Stimulated activated CD8-positive, alpha-beta memory T cell treated with anti-CD3 and anti-CD28 coated beads, Interleukin-4, amount 100 ng/mL, for 48 hours (primary cell): ENCODE measurements around the gene VASN.

Experiments
- DNase-seq: peaks from one replicate; pipeline ENCODE4 v3.0.0-alpha.2; 2020

VASN gene

DNA sequence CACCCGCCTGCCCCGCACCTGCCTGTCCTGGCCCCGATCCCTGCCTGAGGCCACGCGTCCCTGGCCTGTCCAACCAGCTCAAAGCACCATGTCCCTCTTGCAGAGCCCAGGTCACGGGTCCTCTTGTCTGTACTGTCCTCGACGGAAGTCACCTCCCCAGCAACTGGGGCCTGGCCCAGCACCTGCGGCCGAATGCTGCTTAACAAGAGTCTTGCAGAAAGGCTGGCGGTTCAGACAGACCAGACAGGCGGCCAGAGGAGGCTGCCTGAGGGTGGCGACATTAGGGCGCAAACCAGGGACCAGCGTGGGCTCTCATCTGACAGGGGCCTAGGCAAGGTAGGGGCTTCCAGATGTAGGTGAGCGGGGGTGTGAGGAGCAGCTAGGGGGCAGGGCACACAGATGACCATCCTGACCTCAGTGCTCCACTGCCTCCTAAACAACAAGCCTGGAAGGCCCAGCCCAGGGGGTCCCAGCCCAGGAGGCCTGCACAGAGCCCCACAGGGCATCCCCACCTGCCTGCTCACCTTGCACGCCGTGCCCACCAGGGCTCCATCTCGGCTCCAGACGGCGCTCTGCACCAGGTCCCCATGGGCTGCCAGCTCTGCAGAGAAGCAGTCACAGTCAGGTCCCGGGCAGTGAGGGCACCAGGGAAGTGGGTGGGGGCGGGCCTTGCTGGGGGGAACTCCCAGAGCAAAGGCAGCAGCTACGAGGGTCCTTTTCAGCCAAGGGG lies 33.5 kb downstream of the VASN start:
- no peak for DNase-seq

DNA sequence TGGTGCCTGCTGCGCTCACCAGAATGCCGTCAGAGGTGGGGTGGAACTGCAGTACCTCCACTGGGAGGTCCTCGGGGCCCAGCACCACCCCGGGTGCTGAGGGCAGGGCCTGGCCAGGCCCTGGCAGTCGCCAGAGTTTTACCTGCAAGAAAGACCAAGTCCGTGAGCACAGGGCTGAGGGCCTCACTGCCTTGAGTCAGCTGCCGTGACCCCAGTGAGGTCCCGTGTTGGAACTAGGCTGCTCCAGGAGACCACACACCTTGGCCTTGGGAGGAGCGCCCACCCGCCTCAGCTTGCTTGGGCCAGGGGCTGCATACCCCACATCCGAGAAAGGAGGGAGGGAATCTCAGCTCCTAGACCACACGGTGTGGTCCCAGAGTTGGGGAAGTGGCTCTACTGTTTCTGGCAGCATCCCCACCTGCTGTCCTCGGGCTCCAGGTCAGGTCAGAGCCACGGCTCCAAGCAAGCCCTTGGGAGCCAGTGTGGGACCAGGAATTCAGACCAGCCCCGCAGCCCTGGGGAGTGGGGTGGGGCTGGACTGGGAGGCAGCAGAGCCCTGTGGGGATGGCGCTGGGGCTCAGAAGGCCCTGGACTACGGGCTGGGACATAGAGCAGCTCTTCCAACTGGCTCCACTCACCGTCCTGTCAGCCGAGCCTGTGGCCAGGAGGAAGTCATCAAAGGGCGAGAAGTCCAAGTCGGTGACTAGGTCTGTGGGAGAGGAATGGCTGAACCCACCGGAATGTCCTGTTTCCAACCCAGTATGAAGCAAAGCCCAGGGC lies 36.1 kb downstream of the VASN start:
- DNase-seq = no peak

DNA sequence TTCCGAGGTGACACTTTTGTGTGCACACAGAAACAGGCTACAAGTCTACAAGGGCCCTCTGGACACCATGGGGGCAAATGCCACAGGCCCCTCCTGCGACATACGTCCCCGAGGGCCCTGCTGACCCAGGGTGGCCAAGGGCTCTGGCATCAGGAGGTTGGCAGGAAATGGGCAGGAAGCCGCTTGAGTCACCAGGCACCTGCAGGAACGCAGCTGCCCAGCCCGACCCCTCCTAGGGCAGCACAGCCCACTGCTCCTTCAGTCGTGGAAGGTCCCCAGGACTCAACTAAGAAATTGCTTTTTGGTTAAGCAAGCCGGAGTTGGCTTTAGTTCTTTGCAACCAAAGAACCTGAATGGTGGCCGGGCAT lies 36.7 kb downstream of the VASN start:
- DNase-seq = no peak

DNA sequence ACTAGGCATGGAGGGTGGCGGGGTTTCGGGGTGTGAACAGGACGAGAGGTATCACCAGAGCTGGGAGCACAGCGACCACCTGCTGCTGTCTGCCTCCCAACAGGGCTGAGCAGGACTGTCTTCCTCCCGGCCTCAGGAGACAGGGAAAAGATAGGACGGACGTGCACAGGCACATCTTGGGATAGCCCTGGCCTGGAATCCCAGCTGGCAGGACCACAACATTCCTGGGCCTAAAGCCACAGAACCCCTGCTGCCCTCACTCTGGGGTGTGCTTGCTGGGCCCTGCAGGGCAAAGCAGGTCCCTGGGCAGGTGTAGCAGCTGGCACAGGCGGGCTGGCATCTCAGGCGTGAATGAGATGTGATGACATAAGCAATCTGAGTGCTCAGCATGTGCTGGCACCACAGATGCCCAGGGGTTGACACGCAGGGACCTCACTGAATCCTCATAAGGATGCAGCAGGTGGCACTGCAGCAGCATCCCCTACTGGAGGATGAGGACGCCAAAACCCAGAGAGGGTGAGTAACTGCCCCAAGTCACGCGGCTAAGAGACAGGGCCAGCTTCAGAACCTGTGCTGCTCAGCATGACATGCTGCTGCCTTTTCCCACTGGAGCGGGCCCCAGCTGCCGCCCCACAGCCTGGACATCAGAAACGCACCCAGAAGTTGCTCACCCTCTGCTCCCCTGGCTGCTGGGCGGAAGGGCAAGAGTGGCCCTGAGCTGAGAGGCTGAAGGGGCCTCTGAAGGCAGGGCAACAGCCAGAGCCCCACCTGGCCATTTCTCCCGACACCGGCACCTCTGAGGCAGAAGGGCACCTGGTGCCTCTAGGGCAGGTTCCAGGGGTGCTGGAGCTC lies 37.7 kb downstream of the VASN start:
- no peak for DNase-seq

DNA sequence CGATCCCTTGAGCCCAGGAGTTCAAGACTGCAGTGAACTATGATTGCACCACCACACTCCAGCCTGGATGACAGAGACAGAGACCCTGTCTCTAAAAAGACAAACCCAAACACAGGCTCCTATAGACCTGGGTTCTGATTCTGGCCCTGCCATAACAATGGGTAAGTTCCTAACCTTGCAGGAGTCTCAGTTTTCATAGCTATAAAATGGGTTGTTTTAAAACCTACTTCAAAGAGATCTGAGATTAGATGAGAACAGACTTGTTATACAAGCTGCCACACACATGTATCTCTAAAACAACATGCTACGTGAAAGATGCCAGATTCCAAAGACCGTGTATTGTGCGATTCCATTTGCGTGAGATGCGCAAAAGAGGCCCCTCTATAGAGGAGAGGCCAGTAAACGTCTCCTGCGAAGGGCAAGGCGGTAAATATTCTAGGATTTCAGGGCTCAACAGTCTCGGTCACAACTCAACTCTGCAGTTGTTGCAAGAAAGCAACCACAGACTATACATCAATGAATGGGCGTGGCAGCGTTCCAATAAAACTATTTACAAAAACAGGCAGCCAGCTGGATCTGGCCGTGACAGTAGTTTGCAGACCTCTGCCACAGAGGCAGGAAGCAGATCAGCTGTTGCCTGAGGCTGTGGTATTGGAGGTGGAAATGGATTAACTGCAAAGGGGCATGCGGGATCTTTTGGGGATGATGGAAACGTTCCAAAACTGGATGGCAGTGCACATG lies 38.9 kb downstream of the VASN start:
- DNase-seq = no peak

DNA sequence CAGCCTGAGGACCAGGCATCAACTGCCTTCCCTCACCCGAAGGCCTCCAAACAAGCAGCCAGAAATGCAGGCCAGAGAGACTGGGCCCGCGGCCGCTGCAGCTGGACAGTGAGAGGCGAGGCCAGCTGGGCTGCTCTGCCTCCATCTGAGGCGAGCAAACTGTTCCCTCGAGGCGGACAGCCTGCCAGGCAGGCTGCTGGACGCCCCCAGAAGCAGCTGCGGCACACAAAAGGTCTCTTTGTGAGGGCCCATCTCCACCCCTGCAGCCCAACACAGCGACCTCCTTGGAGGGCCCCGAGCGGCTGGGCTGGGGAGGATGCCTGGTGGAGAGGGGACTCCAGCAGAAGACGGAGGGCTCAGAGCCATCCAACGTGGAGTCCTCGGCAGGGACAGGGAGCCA lies 40.0 kb downstream of the VASN start:
- DNase-seq = no peak

DNA sequence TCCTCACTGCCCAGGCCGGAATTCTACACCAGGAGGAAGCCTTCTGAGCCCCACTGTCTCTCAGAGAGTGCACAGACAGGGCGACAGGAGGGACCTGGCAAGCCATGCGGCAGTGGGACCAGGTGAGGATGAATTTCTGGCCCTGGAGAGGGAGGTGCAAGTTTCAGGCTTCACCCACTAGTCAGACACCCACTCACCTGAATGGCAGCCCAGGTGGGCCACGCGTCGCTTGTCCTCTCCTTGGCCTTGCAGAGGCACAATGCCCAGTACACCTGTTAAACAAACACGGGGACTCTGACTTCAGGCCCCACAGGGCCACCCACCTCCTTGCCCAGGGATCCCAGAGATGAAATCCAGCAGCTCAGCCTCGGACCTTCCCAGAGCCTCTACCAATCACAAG lies 40.5 kb downstream of the VASN start:
- no peak for DNase-seq

DNA sequence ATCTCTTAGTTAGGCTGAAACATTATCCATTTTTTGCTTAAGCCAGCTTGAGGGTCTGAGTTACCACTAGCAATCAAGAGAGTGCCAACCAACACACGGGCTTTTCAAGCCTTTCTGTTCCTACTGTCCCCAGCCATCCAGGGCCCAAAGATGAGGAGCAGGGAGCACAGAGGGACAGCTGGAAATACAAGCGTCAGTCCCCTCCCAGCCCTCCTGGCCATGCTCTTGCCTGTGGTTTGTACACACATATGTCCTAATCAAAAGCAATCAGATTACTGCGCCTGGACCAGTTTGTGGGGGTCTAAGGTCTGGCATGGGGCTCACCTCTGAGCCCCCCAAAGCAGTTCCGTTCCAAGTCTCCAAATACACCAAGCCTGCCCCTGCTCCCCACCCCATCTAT lies 41.2 kb downstream of the VASN start:
- DNase-seq = no peak

DNA sequence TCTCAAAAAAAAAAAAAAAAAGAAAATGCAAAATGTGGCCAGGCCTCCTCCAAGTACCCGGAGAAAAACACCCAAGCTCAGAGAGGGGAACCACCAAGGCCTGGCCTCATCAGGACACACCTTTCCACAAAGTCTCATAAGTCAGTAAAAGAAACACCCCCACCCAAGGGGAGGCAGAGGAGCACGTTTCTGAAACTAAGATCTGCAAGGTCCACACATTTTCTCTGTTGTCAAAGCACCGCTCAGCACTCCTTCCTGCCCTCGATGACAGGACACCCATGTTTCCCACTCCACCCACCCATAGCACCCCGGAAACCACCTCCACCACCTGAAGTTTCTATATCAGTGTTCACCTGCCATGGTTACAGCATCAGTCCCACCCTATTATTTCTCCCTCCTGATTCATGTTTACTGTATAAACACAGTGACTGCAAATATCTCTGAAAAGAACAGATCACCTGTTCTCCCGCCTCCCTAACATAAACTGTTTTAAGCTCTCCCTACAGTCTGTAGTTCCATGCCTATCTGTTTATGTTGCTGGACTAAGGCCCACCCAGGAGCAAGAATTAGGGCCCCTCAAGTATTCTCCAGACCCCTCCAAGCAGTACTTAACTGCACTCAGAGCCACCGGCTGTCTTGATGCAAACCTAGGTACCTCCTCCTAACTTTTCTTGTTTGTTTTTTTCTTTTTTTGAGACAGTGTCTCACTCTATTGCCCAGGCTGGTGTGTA lies 42.7 kb downstream of the VASN start:
- DNase-seq = peak; percentile 86

DNA sequence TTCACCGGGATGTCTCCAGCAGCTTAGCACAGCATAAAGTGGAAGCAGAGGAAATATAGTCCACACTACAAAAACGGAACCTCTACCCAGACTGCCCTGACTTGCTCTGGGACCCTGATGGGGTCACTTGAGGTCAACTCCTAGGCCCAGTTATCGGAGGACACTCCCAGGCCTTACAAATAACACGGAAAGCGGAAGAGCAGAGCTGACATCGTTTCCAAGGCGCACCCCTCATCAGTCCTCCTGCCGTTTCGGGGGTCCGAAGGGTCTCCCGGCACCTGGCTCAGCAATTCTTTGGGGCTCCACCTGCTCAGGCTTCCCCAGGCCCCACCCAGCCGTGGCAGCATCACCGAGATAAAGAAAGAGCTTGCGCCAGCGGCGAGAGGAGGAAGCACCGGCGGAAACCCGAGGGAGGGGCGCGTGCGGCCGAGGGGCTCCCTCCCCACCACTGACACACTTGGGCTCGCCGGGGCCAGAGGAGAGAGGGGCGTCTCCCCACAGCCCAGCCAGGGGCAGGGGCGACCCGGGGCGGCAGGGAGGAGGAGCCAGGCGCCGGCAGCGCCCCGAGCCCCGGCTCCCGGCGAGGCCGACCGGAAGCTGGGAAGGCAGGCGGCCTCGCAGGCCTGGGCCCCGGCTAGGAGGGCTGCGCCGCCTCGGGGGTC lies 44.0 kb downstream of the VASN start:
- DNase-seq = peak; percentile 73

DNA sequence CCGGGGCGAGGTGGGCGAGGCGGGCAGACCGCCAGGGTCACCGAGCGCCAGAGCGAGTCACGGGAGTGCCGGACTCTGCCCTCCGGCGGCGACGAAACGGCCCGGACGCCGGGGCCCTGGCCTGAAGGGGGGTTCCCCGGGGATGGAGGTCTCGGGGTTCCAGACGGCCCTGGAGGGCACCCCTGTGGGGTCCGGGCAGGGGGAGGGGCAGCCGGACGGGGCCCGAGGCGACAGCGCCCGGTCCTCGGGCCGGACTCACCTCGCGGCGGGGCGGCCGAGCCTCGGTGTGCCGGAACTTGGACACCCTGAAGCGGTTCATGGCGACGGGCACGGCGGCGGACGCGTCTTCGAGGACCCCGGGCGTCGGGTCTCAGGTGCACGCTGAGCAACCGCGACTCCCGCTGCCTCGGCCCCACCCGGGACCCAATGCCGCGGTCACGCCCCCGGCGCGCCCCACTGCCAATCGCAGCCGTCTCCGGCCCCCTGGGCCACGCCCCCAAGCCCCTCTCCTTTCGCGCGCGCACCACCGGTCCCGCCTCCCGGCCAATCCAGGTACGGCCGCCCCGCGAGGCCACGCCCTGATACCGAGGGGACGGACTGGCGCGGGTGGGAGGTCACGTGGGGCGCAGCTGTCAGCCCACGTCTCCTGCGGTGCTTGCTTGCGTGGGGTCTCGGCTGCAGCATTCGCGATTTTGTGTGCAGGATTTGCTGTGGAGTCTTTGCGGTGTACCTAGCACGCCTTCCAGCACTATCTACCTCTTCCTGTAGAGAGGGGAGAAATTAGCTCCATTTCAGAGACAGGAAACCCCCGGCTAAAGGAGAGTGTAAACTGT lies 44.8 kb downstream of the VASN start, which contains the start of gene CORO7:
CORO7 (minus strand) TSS at position 397 of the 833 bp plus-strand sequence; CDS start at position 319, 78 bp downstream.
- DNase-seq = peak; percentile 99

DNA sequence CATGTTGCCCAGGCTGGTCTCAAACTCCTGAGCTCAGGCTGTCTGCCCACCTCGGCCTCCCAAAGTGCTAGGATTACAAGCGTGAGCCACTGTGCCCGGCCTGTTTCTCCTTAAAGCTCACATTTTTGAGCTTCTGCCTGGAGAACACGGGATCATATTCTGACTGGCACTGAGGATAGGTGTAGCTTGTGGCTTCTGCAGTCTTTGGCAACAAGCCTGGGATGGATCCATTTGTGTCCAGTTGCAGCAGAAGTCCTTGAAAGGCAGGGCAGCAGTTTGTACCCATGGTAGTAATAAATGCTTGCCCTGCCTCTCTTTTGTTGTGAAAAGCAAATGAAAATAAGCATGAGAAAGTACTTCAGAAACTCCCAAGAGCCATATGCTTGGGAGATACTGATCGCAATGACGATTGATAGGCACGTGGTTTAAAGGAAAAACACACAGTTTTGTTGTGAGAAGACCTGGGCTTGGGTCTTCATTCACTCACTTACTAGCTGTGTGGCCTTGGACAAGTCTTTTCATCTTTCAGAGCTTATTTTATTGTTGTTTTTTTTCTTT lies 47.8 kb downstream of the VASN start:
- DNase-seq = no peak

DNA sequence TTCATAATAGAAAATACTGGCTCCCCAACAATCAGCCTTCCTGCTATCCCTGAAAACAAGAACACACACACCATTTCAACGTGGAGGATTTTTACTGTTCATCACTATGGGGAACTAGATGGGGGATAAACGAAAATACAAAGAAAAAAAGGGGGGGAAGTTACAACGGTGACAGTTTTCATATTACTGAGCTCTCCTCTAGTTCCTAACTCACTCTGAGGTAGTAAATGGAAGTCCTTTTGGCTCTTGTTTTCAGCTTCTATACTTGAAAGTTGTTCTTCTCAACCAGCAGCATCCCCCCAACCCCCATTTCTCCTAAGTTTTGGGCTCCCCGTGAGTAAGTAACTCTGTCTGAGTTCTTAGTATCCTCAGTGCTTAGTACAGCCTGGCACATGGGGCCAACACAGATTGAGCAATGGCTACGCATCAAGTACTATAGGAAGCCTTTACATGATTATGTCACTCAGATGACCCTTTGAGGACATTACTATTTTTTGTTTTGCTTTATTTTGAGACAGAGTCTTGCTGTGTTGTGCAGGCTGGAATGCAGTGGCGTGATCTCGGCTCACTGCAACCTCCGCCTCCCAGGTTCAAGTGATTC lies 49.0 kb downstream of the VASN start:
- no peak for DNase-seq

DNA sequence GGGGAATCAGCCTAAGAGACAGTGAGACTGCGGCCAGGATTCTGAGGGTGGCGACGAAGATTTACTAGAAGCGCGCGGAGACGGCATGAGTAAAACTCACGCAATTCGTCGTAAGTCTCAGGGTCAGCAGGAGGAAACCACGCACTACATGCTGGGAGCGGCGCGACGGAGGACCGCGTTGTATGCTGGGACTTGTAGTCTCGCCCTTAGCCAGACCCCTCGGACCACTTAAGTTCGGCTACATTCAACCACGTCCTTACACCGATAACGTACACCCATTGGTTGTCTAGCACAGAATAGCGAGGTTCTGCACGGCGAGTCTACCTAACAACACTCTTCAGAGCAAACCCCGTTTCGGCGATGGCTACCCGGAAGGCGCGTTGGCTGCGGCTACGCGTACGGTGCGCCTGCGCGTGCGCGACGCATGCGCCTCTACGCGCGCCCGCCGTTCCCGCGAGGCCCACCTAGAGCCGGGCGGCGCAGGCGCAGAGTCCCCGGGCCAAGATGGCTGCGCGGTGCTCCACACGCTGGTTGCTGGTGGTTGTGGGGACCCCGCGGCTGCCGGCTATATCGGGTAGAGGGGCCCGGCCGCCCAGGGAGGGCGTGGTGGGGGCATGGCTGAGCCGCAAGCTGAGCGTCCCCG lies 53.9 kb downstream of the VASN start, which contains the start of gene DNAJA3:
DNAJA3 (plus strand) TSS at position 491 of the 643 bp plus-strand sequence; CDS start at position 505, 14 bp downstream.
- peak; percentile 93 for DNase-seq

DNA sequence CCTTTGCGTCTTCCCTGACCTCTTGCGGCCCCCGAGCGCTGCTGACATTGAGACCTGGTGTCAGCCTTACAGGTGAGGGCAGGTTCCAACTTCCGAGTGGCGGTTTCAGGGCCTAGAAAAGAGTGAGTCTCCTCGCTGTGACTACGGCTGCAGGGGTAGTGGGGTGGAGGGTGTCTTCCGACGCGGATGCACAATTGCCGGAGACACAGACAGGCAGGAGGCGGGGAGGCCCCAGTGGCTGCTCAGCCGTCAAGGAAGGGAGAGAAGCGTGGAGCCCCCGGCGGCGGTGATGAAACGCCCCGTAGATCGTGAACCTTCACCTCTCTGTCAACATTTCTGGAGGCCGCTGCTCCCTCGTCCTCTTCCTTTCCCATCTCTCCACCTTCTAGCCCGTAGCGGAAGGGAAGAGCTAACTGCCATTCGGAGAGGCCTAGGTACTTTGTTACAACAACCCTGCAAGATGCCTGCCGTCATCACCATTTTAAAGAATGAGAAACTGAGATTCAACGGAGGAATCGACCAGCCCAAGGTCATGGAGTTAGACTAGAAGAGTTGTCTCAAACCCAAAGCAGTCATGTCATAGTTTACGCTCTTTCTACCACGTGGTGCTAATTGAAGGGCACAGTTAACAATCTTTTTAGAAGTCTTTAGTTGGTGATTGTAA lies 54.5 kb downstream of the VASN start:
- DNase-seq = no peak

DNA sequence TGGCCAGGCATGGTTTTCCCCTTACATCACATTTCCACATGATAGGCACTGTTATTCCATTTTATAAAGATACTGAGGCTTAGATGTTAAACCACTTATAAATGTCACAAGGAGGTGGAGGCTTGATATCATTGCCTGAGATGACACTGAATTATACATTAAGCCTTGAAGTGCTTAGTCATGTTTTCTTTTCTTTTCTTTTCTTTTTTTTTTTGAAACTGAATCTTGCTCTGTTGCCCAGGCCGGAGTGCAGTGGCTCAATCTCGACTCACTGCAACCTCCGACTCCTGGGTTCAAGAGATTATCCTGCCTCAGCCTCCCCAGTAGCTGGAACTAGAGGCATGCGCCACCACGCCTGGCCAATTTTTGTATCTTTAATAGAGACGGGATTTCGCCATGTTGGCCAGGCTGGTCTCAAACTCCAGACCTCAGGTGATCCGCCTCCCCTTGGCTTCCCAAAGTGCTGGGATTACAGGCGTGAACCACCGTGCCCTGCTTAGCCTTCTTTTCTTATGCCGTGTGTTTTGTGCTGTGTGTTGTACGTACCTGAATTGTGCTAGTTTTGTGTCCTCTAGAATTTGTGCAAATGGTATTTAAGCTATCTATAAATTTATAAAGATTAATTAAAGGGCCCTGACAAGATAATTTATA lies 55.2 kb downstream of the VASN start:
- DNase-seq = no peak

DNA sequence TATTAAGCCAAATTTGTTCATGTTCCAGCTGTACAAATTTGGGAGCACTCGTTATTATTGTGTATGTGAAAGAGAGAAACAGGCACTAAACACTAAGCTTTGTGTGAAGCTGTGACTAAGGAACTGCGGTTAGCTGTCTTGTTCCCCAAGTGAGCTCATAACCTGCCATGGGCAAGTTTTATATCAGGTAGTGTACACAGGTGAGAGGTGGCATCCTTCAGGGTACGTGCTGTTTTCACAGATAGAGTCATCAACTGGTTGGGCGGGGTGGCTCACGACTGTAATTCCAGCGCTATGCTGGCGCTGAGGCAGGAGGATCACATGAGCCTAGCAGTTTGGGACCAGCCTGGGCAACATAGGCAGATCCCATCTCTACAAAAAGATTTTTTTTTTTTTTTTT lies 56.9 kb downstream of the VASN start:
- no peak for DNase-seq

DNA sequence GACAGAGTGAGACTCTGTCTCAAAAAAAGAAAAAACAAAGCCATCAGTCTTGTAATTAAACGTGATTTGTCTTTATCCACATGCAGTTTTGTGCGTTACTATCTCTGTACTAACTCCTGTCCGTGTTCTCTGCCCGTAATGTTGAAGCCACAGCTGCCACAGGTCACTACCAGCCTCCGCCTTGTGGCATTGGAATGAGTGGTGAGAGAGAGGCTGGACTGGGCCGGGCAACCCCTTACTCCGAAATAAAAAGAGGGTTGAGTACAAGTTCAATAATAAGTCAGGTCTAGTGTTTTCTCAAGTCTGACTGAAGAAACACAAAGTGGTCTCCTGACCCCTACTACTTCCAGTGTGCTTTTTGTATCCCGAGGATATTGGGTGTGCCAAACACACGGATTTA lies 59.4 kb downstream of the VASN start:
- no peak for DNase-seq
